Measurements from ENCODE around the gene NCKAP5. TPM values are rescaled to one million over a fixed set of nuclear protein-coding genes. Genes with fewer than 3 reads are reported as not detected.
A peak's percentile ranks its signal among the peaks of the same experiment; 100 is the strongest.

NCKAP5 gene
- total RNA-seq, 1 donor from 2014 or later: 2.7 TPM

DNA sequence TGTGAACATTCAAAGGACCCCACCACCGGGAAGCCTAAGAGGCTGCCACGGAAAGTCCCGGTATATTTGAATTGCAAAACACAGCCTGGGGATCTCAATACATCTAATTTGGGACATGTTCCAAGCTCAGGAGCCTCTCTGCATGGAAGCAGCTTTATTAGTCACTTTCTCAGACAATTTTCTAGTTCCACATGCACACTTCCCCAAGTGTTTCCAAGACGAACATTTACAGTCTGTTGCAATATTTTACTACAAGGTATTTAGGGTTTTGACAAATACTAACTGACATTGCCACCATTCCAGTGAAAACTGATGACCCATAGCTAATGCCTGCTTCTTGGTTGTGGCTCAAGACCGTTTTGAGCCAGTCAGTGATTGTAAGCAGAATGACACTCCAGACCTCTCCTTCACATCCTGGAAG is 145.3 kb downstream of the NCKAP5 start:
- TF ChIP-seq, protein P1, sequence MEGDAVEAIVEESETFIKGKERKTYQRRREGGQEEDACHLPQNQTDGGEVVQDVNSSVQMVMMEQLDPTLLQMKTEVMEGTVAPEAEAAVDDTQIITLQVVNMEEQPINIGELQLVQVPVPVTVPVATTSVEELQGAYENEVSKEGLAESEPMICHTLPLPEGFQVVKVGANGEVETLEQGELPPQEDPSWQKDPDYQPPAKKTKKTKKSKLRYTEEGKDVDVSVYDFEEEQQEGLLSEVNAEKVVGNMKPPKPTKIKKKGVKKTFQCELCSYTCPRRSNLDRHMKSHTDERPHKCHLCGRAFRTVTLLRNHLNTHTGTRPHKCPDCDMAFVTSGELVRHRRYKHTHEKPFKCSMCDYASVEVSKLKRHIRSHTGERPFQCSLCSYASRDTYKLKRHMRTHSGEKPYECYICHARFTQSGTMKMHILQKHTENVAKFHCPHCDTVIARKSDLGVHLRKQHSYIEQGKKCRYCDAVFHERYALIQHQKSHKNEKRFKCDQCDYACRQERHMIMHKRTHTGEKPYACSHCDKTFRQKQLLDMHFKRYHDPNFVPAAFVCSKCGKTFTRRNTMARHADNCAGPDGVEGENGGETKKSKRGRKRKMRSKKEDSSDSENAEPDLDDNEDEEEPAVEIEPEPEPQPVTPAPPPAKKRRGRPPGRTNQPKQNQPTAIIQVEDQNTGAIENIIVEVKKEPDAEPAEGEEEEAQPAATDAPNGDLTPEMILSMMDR (IDR thresholded peaks at IDR 0.05; ENCODE audit: insufficient read depth, low read depth, low read length): no peak
- TF ChIP-seq EZH2 (IDR thresholded peaks at IDR 0.05; ENCODE audit: insufficient read depth, low read length): no peak
- no peaks in the 10 kb centered on the region for H3K27me3 ChIP-seq (ENCODE audit: insufficient read depth, low read length)
- H3K4me2 ChIP-seq (ENCODE audit: low read length): peak overlapping the region; percentile 5
- H3K4me1 ChIP-seq (ENCODE audit: insufficient read depth, low read length): no peaks in the 10 kb centered on the region
- no peak overlapping the region for H2AFZ ChIP-seq (ENCODE audit: low read depth, low read length)
- no peak overlapping the region for H3K4me3 Mint-ChIP-seq (ENCODE audit: unreplicated experiment)
- no peaks in the 10 kb centered on the region for H4K20me1 ChIP-seq (ENCODE audit: insufficient read depth, low read length)
- no peak overlapping the region for H3K27ac Mint-ChIP-seq (ENCODE audit: unreplicated experiment)
- H3K4me1 Mint-ChIP-seq (ENCODE audit: low read depth, unreplicated experiment): peaks cover 31% of the 10 kb centered on the region
- no peaks in the 10 kb centered on the region for H3K36me3 ChIP-seq (ENCODE audit: insufficient read depth, low read length)
- no peaks in the 10 kb centered on the region for H3K27me3 Mint-ChIP-seq (ENCODE audit: low read depth, unreplicated experiment)
- H3K9me3 ChIP-seq (ENCODE audit: insufficient read depth, low read depth, low read length): no peaks in the 10 kb centered on the region
- H3K9me3 Mint-ChIP-seq (ENCODE audit: unreplicated experiment): no peaks in the 10 kb centered on the region
- no peaks in the 10 kb centered on the region for H3K36me3 Mint-ChIP-seq (ENCODE audit: low read depth, unreplicated experiment)
- H3K79me2 ChIP-seq (ENCODE audit: insufficient read depth, low read length): no peaks in the 10 kb centered on the region
- H3K4me3 ChIP-seq (ENCODE audit: insufficient read depth, low read depth, low read length): no peak overlapping the region
- no peak overlapping the region for H3K9ac ChIP-seq (ENCODE audit: low read length)
- no peak overlapping the region for H3K27ac ChIP-seq (ENCODE audit: low read depth, low read length)
- FAIRE-seq: no peak
- peak; percentile 78 for DNase-seq (ENCODE audit: low read depth)

DNA sequence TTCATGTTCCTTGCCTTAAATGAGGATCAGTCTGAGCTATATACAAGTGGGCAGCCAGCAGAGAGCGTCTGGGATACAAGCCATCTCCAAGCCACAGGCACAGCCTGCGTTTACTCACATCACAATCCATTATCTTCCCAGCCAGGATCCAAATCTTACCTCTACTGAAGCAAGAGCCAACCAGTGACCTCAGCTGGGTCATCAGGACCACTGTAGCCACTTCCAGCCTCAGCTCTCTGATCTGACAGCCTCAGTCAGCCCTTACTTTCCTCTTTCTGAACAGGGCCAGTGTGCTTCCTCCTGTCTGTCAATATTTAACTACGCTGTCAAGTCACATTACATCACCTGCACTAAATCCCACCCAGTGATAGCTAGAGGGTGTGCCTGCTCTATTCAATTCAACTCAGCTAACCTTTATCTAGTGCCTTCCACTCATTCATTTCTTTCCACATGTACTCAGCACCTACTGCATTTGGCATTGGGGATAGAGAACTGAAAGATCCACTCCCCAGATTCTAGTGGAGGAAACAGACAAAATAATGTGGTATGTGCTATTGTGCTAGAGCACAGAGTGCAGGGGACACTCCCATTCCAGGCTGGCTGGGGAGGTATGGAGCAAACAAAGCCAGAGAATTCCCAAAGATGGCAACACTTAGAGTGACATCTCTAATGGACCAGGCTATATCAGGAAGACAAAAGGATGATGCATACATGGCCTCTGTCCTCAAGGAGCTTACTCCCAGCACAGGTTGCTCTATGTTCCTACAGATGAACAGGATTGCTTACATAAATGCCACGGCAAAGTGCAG is 146.5 kb downstream of the NCKAP5 start:
- Histone ChIP-seq H3K27me3 (ENCODE audit: insufficient read depth, low read length) (no peaks in the 10 kb centered on the region), H3K27ac (ENCODE audit: low read depth, low read length) (no peak overlapping the region), H3K4me2 (ENCODE audit: low read length) (no peak overlapping the region), H4K20me1 (ENCODE audit: insufficient read depth, low read length) (no peaks in the 10 kb centered on the region), H3K4me3 (ENCODE audit: insufficient read depth, low read depth, low read length) (no peak overlapping the region), H3K36me3 (ENCODE audit: insufficient read depth, low read length) (no peaks in the 10 kb centered on the region), H2AFZ (ENCODE audit: low read depth, low read length) (peak overlapping the region; percentile 40), H3K4me1 (ENCODE audit: insufficient read depth, low read length) (no peaks in the 10 kb centered on the region), H3K9ac (ENCODE audit: low read length) (no peak overlapping the region), H3K9me3 (ENCODE audit: insufficient read depth, low read depth, low read length) (no peaks in the 10 kb centered on the region), H3K79me2 (ENCODE audit: insufficient read depth, low read length) (no peaks in the 10 kb centered on the region)
- Mint-ChIP-seq H3K4me1 (ENCODE audit: low read depth, unreplicated experiment) (peaks cover 42% of the 10 kb centered on the region), H3K36me3 (ENCODE audit: low read depth, unreplicated experiment) (no peaks in the 10 kb centered on the region), H3K4me3 (ENCODE audit: unreplicated experiment) (no peak overlapping the region), H3K27me3 (ENCODE audit: low read depth, unreplicated experiment) (no peaks in the 10 kb centered on the region), H3K27ac (ENCODE audit: unreplicated experiment) (no peak overlapping the region), H3K9me3 (ENCODE audit: unreplicated experiment) (no peaks in the 10 kb centered on the region)
- TF ChIP-seq, protein P1 (IDR thresholded peaks at IDR 0.05; ENCODE audit: insufficient read depth, low read depth, low read length): no peak
- no peak for TF ChIP-seq EZH2 (IDR thresholded peaks at IDR 0.05; ENCODE audit: insufficient read depth, low read length)
- DNase-seq (ENCODE audit: low read depth): peak; percentile 81
- FAIRE-seq: no peak

- H3K4me1 Mint-ChIP-seq (ENCODE audit: low read depth, unreplicated experiment): peaks cover 42% of the 10 kb centered on the region
Observed at GRCh38 chr2:133420788-133421187, 147.5 kb downstream of the NCKAP5 start.

More at GRCh38 chr2:133420788-133421187, 147.5 kb downstream of the NCKAP5 start:
- Mint-ChIP-seq H3K4me3 (ENCODE audit: unreplicated experiment) (no peak overlapping the region), H3K27ac (ENCODE audit: unreplicated experiment) (no peak overlapping the region), H3K36me3 (ENCODE audit: low read depth, unreplicated experiment) (no peaks in the 10 kb centered on the region), H3K27me3 (ENCODE audit: low read depth, unreplicated experiment) (no peaks in the 10 kb centered on the region), H3K9me3 (ENCODE audit: unreplicated experiment) (no peaks in the 10 kb centered on the region)
- H4K20me1 ChIP-seq (ENCODE audit: insufficient read depth, low read length): no peaks in the 10 kb centered on the region
- H3K27me3 ChIP-seq (ENCODE audit: insufficient read depth, low read length): no peaks in the 10 kb centered on the region
- H2AFZ ChIP-seq (ENCODE audit: low read depth, low read length): no peak overlapping the region
- no peaks in the 10 kb centered on the region for H3K36me3 ChIP-seq (ENCODE audit: insufficient read depth, low read length)
- no peak overlapping the region for H3K4me3 ChIP-seq (ENCODE audit: insufficient read depth, low read depth, low read length)
- no peak overlapping the region for H3K4me2 ChIP-seq (ENCODE audit: low read length)
- no peaks in the 10 kb centered on the region for H3K4me1 ChIP-seq (ENCODE audit: insufficient read depth, low read length)
- H3K9me3 ChIP-seq (ENCODE audit: insufficient read depth, low read depth, low read length): no peaks in the 10 kb centered on the region
- no peak overlapping the region for H3K27ac ChIP-seq (ENCODE audit: low read depth, low read length)
- no peaks in the 10 kb centered on the region for H3K79me2 ChIP-seq (ENCODE audit: insufficient read depth, low read length)
- no peak overlapping the region for H3K9ac ChIP-seq (ENCODE audit: low read length)
- FAIRE-seq (no peak), DNase-seq (ENCODE audit: low read depth) (no peak)
- TF ChIP-seq, protein P1 (IDR thresholded peaks at IDR 0.05; ENCODE audit: insufficient read depth, low read depth, low read length): no peak
- TF ChIP-seq EZH2 (IDR thresholded peaks at IDR 0.05; ENCODE audit: insufficient read depth, low read length): no peak
